H1 (cell line): Measurements from ENCODE around the gene PRKN. TPM values are rescaled to one million over a fixed set of nuclear protein-coding genes. Genes with fewer than 3 reads are reported as not detected.

Source experiments
- CTCF ChIA-PET: fragments of 300-600 bp; sonication (Branson Sonifier 250); formaldehyde crosslinking; loops from one replicate; lab custom pipeline; 2021; ENCODE audit not compliant: partially characterized antibody; lab: Charles Lee
- POLR2A ChIA-PET: fragments of 300-600 bp; sonication (Branson Sonifier 250); formaldehyde crosslinking; loops from one replicate; lab custom pipeline; 2021; ENCODE audit warnings: inconsistent platforms; ENCODE audit not compliant: partially characterized antibody; lab: Charles Lee
- DNase-seq, 2 experiments: peaks; one replicate each; pipeline versions ENCODE4 v3.0.0 to v3.0.0-alpha.2; 2010 to 2022; ENCODE audit warnings: low spot score in 2 of 2, low read depth in 1 of 2, mixed read lengths in 1 of 2
- FAIRE-seq: peaks from 2 replicates; lab custom pipeline; 2011; peaks lifted over from hg19 to GRCh38; lab: Jason Lieb, UNC
- H2AFZ ChIP-seq: 2 replicates; pipeline ENCODE4 v1.8.1; 2012; ENCODE audit warnings: low read length, inconsistent platforms
- H2AK5ac ChIP-seq: 2 replicates; pipeline ENCODE4 v1.6.1; 2013; ENCODE audit warnings: low read depth, low read length
- H2BK120ac ChIP-seq: replicated peaks from 2 replicates; pipeline ENCODE3; 2013; ENCODE audit warnings: low read depth, low read length, inconsistent platforms
- H2BK12ac ChIP-seq: 2 replicates; pipeline ENCODE4 v1.6.1; 2013; ENCODE audit warnings: low read depth, low read length
- H2BK15ac ChIP-seq: 2 replicates; pipeline ENCODE4 v1.6.1; 2013; ENCODE audit warnings: low read length
- H2BK20ac ChIP-seq: 2 replicates; pipeline ENCODE4 v1.6.1; 2013; ENCODE audit warnings: low read length
- H2BK5ac ChIP-seq: 2 replicates; pipeline ENCODE4 v1.6.1; 2013; ENCODE audit warnings: low read depth, low read length
- H3K14ac ChIP-seq: 2 replicates; pipeline ENCODE4 v1.6.1; 2013; ENCODE audit warnings: inconsistent platforms; ENCODE audit not compliant: insufficient read length
- H3K18ac ChIP-seq: 2 replicates; pipeline ENCODE4 v1.6.1; 2013; ENCODE audit warnings: low read length; ENCODE audit errors: extremely low read depth
- H3K23ac ChIP-seq: 2 replicates; pipeline ENCODE4 v1.6.1; 2013; ENCODE audit warnings: inconsistent platforms; ENCODE audit not compliant: insufficient read length
- H3K23me2 ChIP-seq: 2 replicates; pipeline ENCODE4 v1.6.1; 2013; ENCODE audit warnings: low read depth, low read length
- H3K27ac ChIP-seq: 2 replicates; pipeline ENCODE4 v1.6.1; 2011; ENCODE audit warnings: low read depth, low read length, inconsistent platforms
- H3K27me3 ChIP-seq, 4 experiments: replicated peaks in 1 of 4; 1 replicate in 1 of 4; 2 replicates in 3 of 4; pipeline versions ENCODE4 v1.6.1 to v1.8.1; 2011 to 2013; ENCODE audit warnings: low read length in 3 of 4, mild to moderate bottlenecking in 3 of 4, inconsistent platforms in 2 of 4, mixed read lengths in 2 of 4, moderate library complexity in 1 of 4; ENCODE audit not compliant: control insufficient read depth in 3 of 4, insufficient read depth in 3 of 4; ENCODE audit errors: extremely low read depth in 1 of 4
- H3K36me3 ChIP-seq, 4 experiments: 2 replicates each; pipeline versions ENCODE4 v1.6.1 to v1.8.1; 2011 to 2013; ENCODE audit warnings: mild to moderate bottlenecking in 4 of 4, low read length in 3 of 4, moderate library complexity in 2 of 4, control low read depth in 1 of 4, inconsistent platforms in 1 of 4; ENCODE audit not compliant: insufficient read depth in 4 of 4, control insufficient read depth in 2 of 4
- H3K4ac ChIP-seq: replicated peaks from 2 replicates; pipeline ENCODE3; 2013; ENCODE audit warnings: low read length, low read depth, mixed read lengths, inconsistent platforms; ENCODE audit not compliant: insufficient read length
- H3K4me1 ChIP-seq, 4 experiments: replicated peaks in 1 of 4; 1 replicate in 1 of 4; 2 replicates in 3 of 4; pipeline versions ENCODE4 v1.6.1 to v1.8.1; 2011 to 2013; ENCODE audit warnings: low read length in 3 of 4, inconsistent platforms in 2 of 4, mixed read lengths in 1 of 4; ENCODE audit not compliant: insufficient read depth in 4 of 4, control insufficient read depth in 3 of 4
- H3K4me2 ChIP-seq, 2 experiments: 2 replicates each; pipeline versions ENCODE4 v1.6.1 to v1.8.1; 2011 to 2013; ENCODE audit warnings: low read depth in 2 of 2, low read length in 2 of 2, control low read depth in 1 of 2, inconsistent platforms in 1 of 2, mild to moderate bottlenecking in 1 of 2; ENCODE audit not compliant: insufficient read depth in 1 of 2
- H3K4me3 ChIP-seq, 4 experiments: fragments of 200-600, 300-600 bp in 1 of 4; sonication (generic), shearing (Covaris generic), sonication (Bioruptor Twin) in 1 of 4; 2 replicates each; pipeline versions ENCODE4 v1.5.1 to v1.8.1; 2011 to 2016; ENCODE audit warnings: low read length in 4 of 4, low read depth in 3 of 4, control low read depth in 2 of 4, inconsistent platforms in 2 of 4, mild to moderate bottlenecking in 2 of 4, mixed read lengths in 1 of 4, moderate library complexity in 1 of 4; ENCODE audit not compliant: insufficient read depth in 2 of 4; ENCODE audit errors: extremely low read depth in 1 of 4
- H3K56ac ChIP-seq: replicated peaks from 2 replicates; pipeline ENCODE3; 2013; ENCODE audit warnings: low read depth, mild to moderate bottlenecking, mixed read lengths, low read length, inconsistent platforms; ENCODE audit not compliant: insufficient read length
- H3K79me1 ChIP-seq: 2 replicates; pipeline ENCODE4 v1.6.1; 2013; ENCODE audit warnings: low read depth, low read length, control low read depth
- H3K79me2 ChIP-seq, 2 experiments: 2 replicates each; pipeline versions ENCODE4 v1.6.1 to v1.8.1; 2012 to 2013; ENCODE audit warnings: low read length in 2 of 2, mild to moderate bottlenecking in 2 of 2, inconsistent platforms in 1 of 2; ENCODE audit not compliant: insufficient read depth in 2 of 2, control insufficient read depth in 1 of 2
- H3K9ac ChIP-seq, 4 experiments: replicated peaks in 1 of 4; 1 replicate in 1 of 4; 2 replicates in 3 of 4; pipeline versions ENCODE4 v1.6.1 to v1.8.1; 2011 to 2013; ENCODE audit warnings: low read depth in 3 of 4, low read length in 3 of 4, control low read depth in 2 of 4, mild to moderate bottlenecking in 2 of 4, moderate library complexity in 2 of 4, inconsistent platforms in 1 of 4; ENCODE audit errors: extremely low read depth in 1 of 4
- H3K9me3 ChIP-seq, 2 experiments: 2 replicates each; pipeline versions ENCODE4 v1.6.1 to v1.8.1; 2012 to 2013; ENCODE audit warnings: mild to moderate bottlenecking in 2 of 2, moderate library complexity in 2 of 2, control low read depth in 1 of 2, inconsistent platforms in 1 of 2, low read depth in 1 of 2, low read length in 1 of 2, mixed read lengths in 1 of 2; ENCODE audit not compliant: insufficient read depth in 2 of 2
- H4K20me1 ChIP-seq, 2 experiments: replicated peaks in 1 of 2; 2 replicates each; pipeline versions ENCODE3 to v1.8.1; 2011 to 2013; ENCODE audit warnings: inconsistent platforms in 2 of 2, low read length in 2 of 2, mild to moderate bottlenecking in 1 of 2; ENCODE audit not compliant: insufficient read depth in 2 of 2, control insufficient read depth in 1 of 2
- H4K5ac ChIP-seq: 2 replicates; pipeline ENCODE4 v1.6.1; 2013; ENCODE audit warnings: low read length, low read depth, mixed read lengths, inconsistent platforms; ENCODE audit not compliant: insufficient read length
- H4K8ac ChIP-seq: 2 replicates; pipeline ENCODE4 v1.8.0; 2013; ENCODE audit warnings: mild to moderate bottlenecking, moderate library complexity, low read length, inconsistent platforms; ENCODE audit not compliant: insufficient read depth; ENCODE audit errors: extremely low read depth
- H4K91ac ChIP-seq: replicated peaks from 2 replicates; pipeline ENCODE3; 2013; ENCODE audit warnings: low read length, mixed read lengths, inconsistent platforms; ENCODE audit not compliant: insufficient read length
- CEBPB ChIP-seq: IDR thresholded peaks from 2 replicates; pipeline ENCODE4 v1.6.1; 2012; ENCODE audit warnings: low read depth, low read length
- EZH2 ChIP-seq: fragments of 200-600 bp; sonication (generic); IDR thresholded peaks from 2 replicates; pipeline ENCODE4 v1.7.1; 2012; ENCODE audit warnings: low read depth, mild to moderate bottlenecking, moderate library complexity, low read length, inconsistent platforms; ENCODE audit not compliant: severe bottlenecking
- GTF2F1 ChIP-seq: IDR thresholded peaks from 2 replicates; pipeline ENCODE4 v1.6.1; 2012; ENCODE audit warnings: low read depth, low read length, improper control_type of control experiment, borderline replicate concordance
- JUND ChIP-seq: IDR thresholded peaks from 2 replicates; pipeline ENCODE4 v1.6.1; 2011; ENCODE audit warnings: mild to moderate bottlenecking, improper control_type of control experiment, low read length
- NRF1 ChIP-seq: IDR thresholded peaks from 2 replicates; pipeline ENCODE4 v1.6.1; 2011; ENCODE audit warnings: mild to moderate bottlenecking, low read depth, low read length, improper control_type of control experiment
- POLR2A ChIP-seq, 2 experiments: IDR thresholded peaks; 1 replicate in 1 of 2; 2 replicates in 1 of 2; pipeline ENCODE4 v1.6.1; 2011; ENCODE audit warnings: low read depth in 2 of 2, low read length in 2 of 2, mild to moderate bottlenecking in 2 of 2; ENCODE audit errors: control extremely low read depth in 1 of 2
- RBBP5 ChIP-seq: IDR thresholded peaks from 2 replicates; pipeline ENCODE4 v1.7.1; 2012; ENCODE audit warnings: low read depth, mild to moderate bottlenecking, inconsistent platforms, low read length, moderate library complexity, borderline replicate concordance
- RFX5 ChIP-seq: IDR thresholded peaks from 2 replicates; pipeline ENCODE4 v1.6.1; 2011; ENCODE audit warnings: low read depth, low read length, improper control_type of control experiment, borderline replicate concordance
- RNF2 ChIP-seq: fragments of 200-900, 300-1000 bp; sonication (generic); IDR thresholded peaks from 2 replicates; pipeline ENCODE4 v1.7.1; 2016; ENCODE audit warnings: borderline replicate concordance, low read depth, mild to moderate bottlenecking, antibody characterized with exemption, low read length; ENCODE audit not compliant: poor library complexity, severe bottlenecking; ENCODE audit errors: missing control alignments
- SIRT6 ChIP-seq: IDR thresholded peaks from one replicate; pipeline ENCODE4 v1.7.1; 2012; ENCODE audit warnings: low read length, inconsistent platforms
- SP4 ChIP-seq: IDR thresholded peaks from 2 replicates; pipeline ENCODE4 v1.6.1; 2012; ENCODE audit warnings: low read length, inconsistent platforms
- SRF ChIP-seq: IDR thresholded peaks from 2 replicates; pipeline ENCODE4 v1.6.1; 2011; ENCODE audit warnings: mild to moderate bottlenecking, low read depth, low read length, moderate library complexity
- TCF12 ChIP-seq: IDR thresholded peaks from 2 replicates; pipeline ENCODE4 v1.6.1; 2011; ENCODE audit warnings: low read depth, mild to moderate bottlenecking, low read length
- YY1 ChIP-seq: IDR thresholded peaks from 2 replicates; pipeline ENCODE4 v1.6.1; 2011; ENCODE audit warnings: low read depth, mild to moderate bottlenecking, low read length
- ZNF274 ChIP-seq: IDR thresholded peaks from 2 replicates; pipeline ENCODE4 v1.7.0; 2012; ENCODE audit warnings: low read length, borderline replicate concordance; ENCODE audit errors: extremely low read depth
- WGBS, 2 experiments: shearing (Covaris generic) in 1 of 2; methylation state at CpG; one replicate each; pipeline versions ENCODE4 v1.1.6 to v1.1.7; 2013 to 2015; ENCODE audit warnings: low lambda C conversion rate in 2 of 2, mixed read lengths in 2 of 2, inconsistent platforms in 1 of 2, low coverage in 1 of 2, missing lambda C conversion rate in 1 of 2; ENCODE audit not compliant: insufficient replicate concordance in 2 of 2, insufficient coverage in 1 of 2, insufficient read length in 1 of 2; ENCODE audit errors: extremely low coverage in 1 of 2, missing lambda C conversion rate in 1 of 2; 5-methylcytosine and 5-hydroxymethylcytosine counted together
- polyA plus RNA-seq, 7 experiments: library from polyadenylated mRNA; depleted of rRNA in 3 of 7; stranded (reverse) in 5 of 7; unstranded in 2 of 7; fragments of >200 nt in 5 of 7; fragments of 200-250 nt in 2 of 7; gene quantifications; 1 replicate in 5 of 7; 2 replicates in 1 of 7; 4 replicates in 1 of 7; pipeline versions ENCODE4 v1.2.1 to v1.2.3, GENCODE V29; 2011 to 2013; ENCODE audit warnings: missing spikeins in 2 of 7, mixed read lengths in 2 of 7
- total RNA-seq: library from RNA; stranded (reverse); fragmentation: NEBNext Ultra II Directional; extraction: Animal tissue kit (Norgen Biotek cat#: 25700); gene quantifications from 2 replicates; pipeline ENCODE4 v1.2.1, GENCODE V29; 2021

PRKN gene
- total and polyA plus RNA-seq, 2 of the 8 experiments (the other 6 are each of a cell fraction or from before 2014, with no cell fraction given), result 0.13 to 0.29 TPM

DNA sequence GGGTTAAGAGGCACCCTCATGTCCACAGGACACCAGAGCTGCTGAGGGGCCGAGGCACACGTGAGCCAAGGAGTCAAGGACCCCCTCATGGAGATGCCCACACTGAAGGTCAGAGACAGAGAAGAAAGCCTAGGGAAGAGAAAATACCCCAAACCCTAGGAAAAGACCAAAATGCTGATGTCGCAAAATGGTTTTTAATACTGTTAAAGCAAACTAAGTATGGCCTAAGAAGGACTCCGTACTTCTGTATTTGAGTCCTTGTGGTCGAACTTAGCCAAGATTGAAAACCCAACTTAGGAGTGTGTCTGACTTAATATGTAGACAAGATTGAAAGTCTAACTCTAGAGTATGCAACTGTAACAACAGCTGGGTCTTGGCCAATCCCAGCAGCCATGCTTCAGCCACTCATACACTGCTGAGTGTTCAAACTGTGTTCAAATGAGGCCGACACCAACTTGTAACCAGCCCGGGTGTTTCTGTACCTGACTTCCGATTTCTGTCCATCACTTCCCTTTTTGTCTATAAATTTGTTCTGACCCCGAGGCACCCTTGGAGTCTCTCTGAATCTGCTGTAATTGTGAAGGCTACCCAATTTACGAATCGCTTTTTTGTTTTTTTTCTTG, 1361.2 kb downstream of the PRKN start:
- FAIRE-seq, result no peak
- H3K23ac ChIP-seq, result no peak overlapping the region
- no peaks in the 10 kb centered on the region for H3K27me3 ChIP-seq
- no peak overlapping the region for H4K5ac ChIP-seq
- H3K79me1 ChIP-seq, result no peaks in the 10 kb centered on the region
- WGBS, 2 experiments, result 95% methylated on average over 11 of the region's 11 CpGs; no CpG with 5 or more reads in 1 of the 2 experiments
- H3K4me2 ChIP-seq, result no peak overlapping the region
- no peaks in the 10 kb centered on the region for H3K36me3 ChIP-seq
- CTCF ChIA-PET, result interaction anchor here (1.0 to 6.8 kb wide), 7 partner anchors 7 to 616 kb away, joined by 3 to 57 read pairs (median 4); no protein-coding TSS in a partner anchor
- H3K4me3 ChIP-seq, result no peak overlapping the region
- no peak overlapping the region for H4K91ac ChIP-seq
- H3K56ac ChIP-seq, result no peak overlapping the region
- no peak overlapping the region for H2BK15ac ChIP-seq
- H3K14ac ChIP-seq, result no peak overlapping the region
- H2BK120ac ChIP-seq, result no peak overlapping the region
- H2BK20ac ChIP-seq, result no peak overlapping the region
- H4K8ac ChIP-seq, result no peak overlapping the region
- no peak overlapping the region for H2BK12ac ChIP-seq
- H3K18ac ChIP-seq, result no peak overlapping the region
- H4K20me1 ChIP-seq, result no peaks in the 10 kb centered on the region
- DNase-seq, result no peak
- H3K79me2 ChIP-seq, result no peaks in the 10 kb centered on the region
- H3K4me1 ChIP-seq, result no peaks in the 10 kb centered on the region
- no peak overlapping the region for H3K27ac ChIP-seq
- POLR2A ChIA-PET, result no interaction called here
- H2AK5ac ChIP-seq, result no peak overlapping the region
- H3K9ac ChIP-seq, result no peak overlapping the region
- no peak overlapping the region for H3K4ac ChIP-seq
- H2BK5ac ChIP-seq, result no peak overlapping the region
- no peak overlapping the region for H2AFZ ChIP-seq
- H3K23me2 ChIP-seq, result no peaks in the 10 kb centered on the region
- 0 out of 4 replicates have a peak, but pooled peaks cover 3 to 8% of the 10 kb centered on the region in 2 experiments for H3K9me3 ChIP-seq
- TF ChIP-seq TCF12, result no peak
- no peak for TF ChIP-seq RNF2
- no peak for TF ChIP-seq NRF1
- TF ChIP-seq JUND, result no peak
- no peak for TF ChIP-seq RFX5
- TF ChIP-seq ZNF274, result no peak
- TF ChIP-seq RBBP5, result no peak
- no peak for TF ChIP-seq SRF
- no peak for TF ChIP-seq POLR2A (IDR thresholded peaks at IDR 0.05; ENCODE audit: control extremely low read depth in 1 of 2, low read depth in 2 of 2, low read length in 2 of 2)
- no peak for TF ChIP-seq GTF2F1
- TF ChIP-seq YY1, result no peak
- TF ChIP-seq SIRT6, result no peak
- TF ChIP-seq SP4, result no peak
- no peak for TF ChIP-seq EZH2
- TF ChIP-seq CEBPB, result no peak
